Calu3 (cell line): ENCODE measurements around the gene FCHSD2. TPM values are rescaled to one million over a fixed set of nuclear protein-coding genes. Genes with fewer than 3 reads are reported as not detected.

ENCODE experiments used
- BruUV-seq: library from RNA; stranded (reverse); fragments of 400-500 nt; replicated peaks from 2 replicates; lab custom pipeline; 2021; lab: Mats Ljungman, UMichigan
- CTCF ChIA-PET: fragments of 300-600 bp; sonication (Branson Sonifier 250); formaldehyde crosslinking; loops from one replicate; lab custom pipeline; 2022; ENCODE audit warnings: antibody characterized with exemption; lab: Charles Lee
- DNase-seq: peaks from one replicate; pipeline ENCODE4 v3.0.0; 2022
- H3K27ac Mint-ChIP-seq: one replicate; pipeline ENCODE4 v1.8.0; 2022; ENCODE audit warnings: mixed read lengths; ENCODE audit not compliant: unreplicated experiment
- H3K27me3 Mint-ChIP-seq: one replicate; pipeline ENCODE4 v1.8.0; 2022; ENCODE audit warnings: mixed read lengths; ENCODE audit not compliant: unreplicated experiment
- H3K36me3 Mint-ChIP-seq: one replicate; pipeline ENCODE4 v1.8.0; 2022; ENCODE audit warnings: mild to moderate bottlenecking, moderate library complexity, mixed read lengths; ENCODE audit not compliant: insufficient read depth, unreplicated experiment
- H3K4me1 Mint-ChIP-seq: one replicate; pipeline ENCODE4 v1.8.0; 2022; ENCODE audit warnings: mild to moderate bottlenecking, low read depth, mixed read lengths; ENCODE audit not compliant: unreplicated experiment
- H3K4me3 Mint-ChIP-seq: one replicate; pipeline ENCODE4 v1.8.0; 2022; ENCODE audit warnings: mild to moderate bottlenecking, low read depth, moderate library complexity, mixed read lengths; ENCODE audit not compliant: unreplicated experiment
- H3K9me3 Mint-ChIP-seq: one replicate; pipeline ENCODE4 v1.8.0; 2022; ENCODE audit warnings: low read depth, mixed read lengths; ENCODE audit not compliant: unreplicated experiment
- intact Hi-C: fragments of 100-400 bp; cut with micrococcal nuclease; formaldehyde crosslinking; loops from one replicate; pipeline ENCODE4 v1.10.0; 2022; ENCODE audit not compliant: unreplicated experiment
- total RNA-seq: library from RNA; stranded (reverse); gene quantifications from 2 replicates; pipeline ENCODE4 v1.2.3, GENCODE V29; 2022
- TF ChIP-seq, protein P1 (sequence below): fragments of 200-600 bp; IDR thresholded peaks from one replicate; pipeline ENCODE4 v1.8.0; 2022; ENCODE audit warnings: antibody characterized with exemption; ENCODE audit not compliant: unreplicated experiment

The FCHSD2 gene
- total RNA-seq, 1 experiment from 2014 or later: 16.2 TPM

DNA sequence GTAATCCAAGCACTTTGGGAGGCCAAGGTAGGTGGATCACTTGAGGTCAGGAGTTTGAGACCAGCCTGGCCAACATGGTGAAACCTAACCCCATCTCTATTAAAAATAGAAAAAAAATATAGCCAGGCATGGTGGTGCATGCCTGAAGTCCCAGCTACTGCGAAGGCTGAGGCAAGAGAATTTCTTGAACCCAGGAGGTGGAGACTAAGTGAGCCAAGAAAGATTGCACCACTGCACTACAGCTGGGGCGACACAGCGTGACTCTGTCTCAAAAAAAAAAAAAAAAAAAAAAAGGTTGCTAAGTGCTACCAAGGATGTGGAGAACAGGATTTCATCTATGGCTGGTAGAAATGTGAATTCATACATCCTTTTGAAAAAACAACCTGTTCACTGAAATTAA lies 291.3 kb downstream of the FCHSD2 start:
- no peaks in the 10 kb centered on the region for H3K4me1 Mint-ChIP-seq
- no peak overlapping the region for H3K4me3 Mint-ChIP-seq
- DNase-seq: no peak
- BruUV-seq: no TSS peak
- no peak overlapping the region for H3K27ac Mint-ChIP-seq
- H3K9me3 Mint-ChIP-seq: no peaks in the 10 kb centered on the region
- CTCF ChIA-PET: no interaction called here
- TF ChIP-seq, protein P1, sequence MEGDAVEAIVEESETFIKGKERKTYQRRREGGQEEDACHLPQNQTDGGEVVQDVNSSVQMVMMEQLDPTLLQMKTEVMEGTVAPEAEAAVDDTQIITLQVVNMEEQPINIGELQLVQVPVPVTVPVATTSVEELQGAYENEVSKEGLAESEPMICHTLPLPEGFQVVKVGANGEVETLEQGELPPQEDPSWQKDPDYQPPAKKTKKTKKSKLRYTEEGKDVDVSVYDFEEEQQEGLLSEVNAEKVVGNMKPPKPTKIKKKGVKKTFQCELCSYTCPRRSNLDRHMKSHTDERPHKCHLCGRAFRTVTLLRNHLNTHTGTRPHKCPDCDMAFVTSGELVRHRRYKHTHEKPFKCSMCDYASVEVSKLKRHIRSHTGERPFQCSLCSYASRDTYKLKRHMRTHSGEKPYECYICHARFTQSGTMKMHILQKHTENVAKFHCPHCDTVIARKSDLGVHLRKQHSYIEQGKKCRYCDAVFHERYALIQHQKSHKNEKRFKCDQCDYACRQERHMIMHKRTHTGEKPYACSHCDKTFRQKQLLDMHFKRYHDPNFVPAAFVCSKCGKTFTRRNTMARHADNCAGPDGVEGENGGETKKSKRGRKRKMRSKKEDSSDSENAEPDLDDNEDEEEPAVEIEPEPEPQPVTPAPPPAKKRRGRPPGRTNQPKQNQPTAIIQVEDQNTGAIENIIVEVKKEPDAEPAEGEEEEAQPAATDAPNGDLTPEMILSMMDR: no peak
- H3K36me3 Mint-ChIP-seq: no peaks in the 10 kb centered on the region
- intact Hi-C loops: no loop called here
- no peaks in the 10 kb centered on the region for H3K27me3 Mint-ChIP-seq

DNA sequence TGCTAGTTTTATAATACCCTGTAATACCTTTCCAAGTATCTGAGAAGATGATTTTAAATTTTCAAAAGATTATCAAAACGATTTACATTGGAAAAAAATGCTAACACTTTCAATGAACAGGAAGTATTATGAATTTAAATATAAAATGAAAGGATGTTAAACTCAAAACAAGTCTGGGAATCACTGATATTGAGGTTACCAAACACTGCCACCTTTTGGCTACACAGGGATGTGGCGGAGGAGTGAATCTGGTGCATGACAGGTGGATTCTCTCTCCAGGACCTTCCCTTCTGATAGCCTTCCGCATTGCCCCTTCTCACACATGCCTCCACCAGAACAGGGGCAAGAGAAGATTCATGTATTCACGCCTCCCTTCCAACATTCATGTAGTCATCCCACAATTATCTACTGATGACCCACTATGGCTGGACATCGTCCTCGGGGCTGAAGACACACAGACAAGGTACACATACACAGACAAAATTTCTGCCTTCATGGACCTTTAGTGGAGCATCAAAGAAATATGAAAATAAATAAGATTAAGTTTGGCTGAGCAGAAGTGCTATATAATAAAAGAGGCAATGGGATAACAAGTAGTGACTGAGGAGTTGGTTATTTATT lies 293.2 kb downstream of the FCHSD2 start:
- DNase-seq: peak; percentile 36
- H3K4me3 Mint-ChIP-seq: no peak overlapping the region
- no TSS peak for BruUV-seq
- intact Hi-C loops: no loop called here
- TF ChIP-seq, protein P1: peak; percentile 41
- H3K27ac Mint-ChIP-seq: no peak overlapping the region
- no peaks in the 10 kb centered on the region for H3K27me3 Mint-ChIP-seq
- CTCF ChIA-PET: no interaction called here
- no peaks in the 10 kb centered on the region for H3K4me1 Mint-ChIP-seq
- no peaks in the 10 kb centered on the region for H3K9me3 Mint-ChIP-seq
- no peaks in the 10 kb centered on the region for H3K36me3 Mint-ChIP-seq

DNA sequence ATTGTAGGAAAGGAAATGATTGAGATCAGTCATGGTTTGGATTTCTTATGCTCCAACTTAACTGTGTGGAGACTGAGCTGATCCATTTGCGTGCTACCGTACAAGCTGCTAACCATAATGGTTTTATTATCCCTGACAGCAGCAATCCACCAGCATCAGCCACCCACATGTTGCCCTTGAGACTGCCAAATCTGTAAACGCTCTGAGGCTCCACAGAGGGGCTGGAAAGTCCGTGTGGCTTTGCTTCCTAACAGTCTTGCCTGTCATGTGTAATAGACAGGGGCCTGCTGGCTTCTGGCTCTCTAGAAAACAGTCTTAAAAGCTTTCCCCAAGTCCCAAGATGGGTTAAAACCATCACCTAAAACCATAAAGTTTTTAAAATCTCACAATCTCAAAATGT lies 297.8 kb downstream of the FCHSD2 start:
- Mint-ChIP-seq H3K27ac (no peak overlapping the region), H3K4me3 (no peak overlapping the region), H3K27me3 (no peaks in the 10 kb centered on the region), H3K36me3 (no peaks in the 10 kb centered on the region), H3K9me3 (no peaks in the 10 kb centered on the region), H3K4me1 (no peaks in the 10 kb centered on the region)
- no peak for DNase-seq
- TF ChIP-seq, protein P1: no peak
- BruUV-seq: no TSS peak
- CTCF ChIA-PET: interaction anchor here (0.6 kb wide), 1 partner anchor 413 kb away, joined by 3 read pairs; no protein-coding TSS in a partner anchor
- intact Hi-C loops: no loop called here

DNA sequence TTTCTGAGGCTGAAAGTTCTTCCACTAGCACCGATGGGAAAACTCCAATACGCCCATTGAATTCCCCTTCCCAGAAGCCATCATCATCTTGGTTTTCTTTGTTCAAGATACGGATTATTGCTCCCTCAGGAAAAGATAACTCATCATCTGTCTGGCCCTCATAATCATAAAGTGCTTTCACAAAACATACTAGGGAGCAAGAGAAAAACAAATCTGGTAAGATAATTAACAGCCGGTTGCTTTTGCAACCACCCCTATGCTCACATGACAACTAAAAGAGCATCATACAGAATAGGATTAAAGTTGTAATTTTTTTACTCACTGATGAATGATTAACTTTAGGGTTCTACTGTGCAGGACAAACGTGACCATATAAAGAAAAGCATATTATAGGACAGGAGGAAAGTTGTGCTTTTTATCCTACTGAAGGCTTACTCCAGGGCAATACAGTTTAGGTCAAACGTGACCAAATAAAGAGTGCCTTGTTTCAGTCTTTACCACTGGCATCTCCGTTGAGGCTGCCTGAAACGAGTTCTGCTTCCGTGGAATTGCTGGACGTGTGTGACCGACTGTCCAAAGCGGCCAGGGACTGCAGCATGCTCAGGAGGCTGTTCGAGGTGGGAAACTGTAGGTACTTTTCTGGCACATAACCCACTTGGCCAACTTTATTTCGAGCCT lies 299.3 kb downstream of the FCHSD2 start:
- H3K4me1 Mint-ChIP-seq: no peaks in the 10 kb centered on the region
- CTCF ChIA-PET: no interaction called here
- no peaks in the 10 kb centered on the region for H3K9me3 Mint-ChIP-seq

More for the DNA sequence above, 299.3 kb downstream of the FCHSD2 start:
- BruUV-seq: no TSS peak
- intact Hi-C loops: no loop called here
- Mint-ChIP-seq H3K27me3 (no peaks in the 10 kb centered on the region), H3K27ac (no peak overlapping the region), H3K4me3 (no peak overlapping the region), H3K36me3 (no peaks in the 10 kb centered on the region)
- DNase-seq: no peak
- TF ChIP-seq, protein P1: no peak
